Stimulated activated memory B cell treated with anti-CD40 and anti-IgM and Interleukin-4, amounts not matched to agents 10 μg/mL and 1 μg/mL and 100 μg/mL, for 72 hours (primary cell): ENCODE results near the gene HTRA3.

ENCODE experiments used
- ATAC-seq: fragments of 150-1000 bp; cut with Tn5 transposase; 2 replicates; pipeline ENCODE4 v1.10.0; 2021
- H3K27ac Mint-ChIP-seq: one replicate; pipeline ENCODE4 v1.8.0; 2022; ENCODE audit warnings: mild to moderate bottlenecking, mixed read lengths
- H3K27me3 Mint-ChIP-seq: one replicate; pipeline ENCODE4 v1.8.0; 2022; ENCODE audit warnings: mixed read lengths
- H3K36me3 Mint-ChIP-seq: one replicate; pipeline ENCODE4 v1.8.0; 2022; ENCODE audit warnings: mixed read lengths
- H3K4me1 Mint-ChIP-seq: one replicate; pipeline ENCODE4 v1.8.0; 2022; ENCODE audit warnings: mixed read lengths
- H3K4me3 Mint-ChIP-seq: one replicate; pipeline ENCODE4 v1.8.0; 2022; ENCODE audit warnings: mild to moderate bottlenecking, moderate library complexity, mixed read lengths
- H3K9me3 Mint-ChIP-seq: one replicate; pipeline ENCODE4 v1.8.0; 2022; ENCODE audit warnings: mixed read lengths

HTRA3 gene

GRCh38 chr4:8286719-8287342, 17.3 kb downstream of the HTRA3 start:
- Mint-ChIP-seq H3K9me3 (no peaks in the 10 kb centered on the region), H3K4me3 (no peak overlapping the region), H3K36me3 (no peaks in the 10 kb centered on the region), H3K4me1 (peaks cover 14% of the 10 kb centered on the region), H3K27me3 (peaks cover 12% of the 10 kb centered on the region), H3K27ac (no peak overlapping the region)
- ATAC-seq, result no peak

DNA sequence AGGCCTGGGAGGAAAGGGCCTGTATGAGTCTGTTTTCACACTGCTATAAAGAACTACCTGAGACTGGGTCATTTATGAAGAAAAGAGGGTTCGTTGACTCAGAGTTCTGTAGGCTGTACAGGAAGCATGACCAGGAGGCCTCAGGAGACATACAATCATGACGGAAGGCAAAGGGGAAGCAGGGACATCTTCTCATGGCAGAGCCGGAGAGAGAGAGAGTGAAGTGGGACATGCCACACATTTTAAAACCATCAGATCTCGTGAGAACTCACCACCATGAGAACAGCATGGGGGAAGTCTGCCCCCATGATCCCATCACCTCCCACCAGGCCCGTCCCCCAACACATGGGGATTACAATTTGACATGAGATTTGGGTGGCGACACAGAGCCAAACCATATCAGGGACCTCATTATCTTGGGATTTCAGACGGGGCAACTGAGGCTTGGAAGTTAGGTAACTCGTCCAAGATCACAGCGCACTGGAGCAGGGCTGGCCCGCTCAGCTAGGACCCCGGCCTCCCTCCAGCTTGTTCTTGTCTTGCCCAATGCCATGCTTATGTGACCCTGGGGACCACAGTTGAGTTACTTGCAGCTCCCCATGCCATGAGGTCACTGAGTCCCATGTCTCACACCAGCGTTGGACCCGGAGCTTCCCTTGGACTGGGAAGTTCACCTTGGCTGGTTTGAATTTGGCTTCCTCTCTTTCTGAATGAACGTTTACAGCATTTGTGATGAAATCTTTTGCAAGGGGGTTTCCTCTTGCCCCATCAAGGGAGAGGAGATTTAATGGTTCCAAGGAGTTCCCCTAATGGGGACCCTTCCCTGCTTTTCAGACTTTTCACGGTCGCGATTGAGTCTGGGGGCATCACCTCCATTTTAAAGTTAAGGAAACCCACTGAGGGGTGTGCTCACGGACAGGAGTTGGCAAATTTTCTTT, 18.1 kb downstream of the HTRA3 start:
- Mint-ChIP-seq H3K36me3 (no peaks in the 10 kb centered on the region), H3K9me3 (no peaks in the 10 kb centered on the region), H3K4me3 (no peak overlapping the region), H3K4me1 (peaks cover 14% of the 10 kb centered on the region), H3K27ac (no peak overlapping the region), H3K27me3 (peaks cover 12% of the 10 kb centered on the region)
- no peak for ATAC-seq

GRCh38 chr4:8289151-8289750, 19.7 kb downstream of the HTRA3 start:
- H3K27me3 Mint-ChIP-seq, result peaks cover 12% of the 10 kb centered on the region
- ATAC-seq, result no peak
- no peak overlapping the region for H3K27ac Mint-ChIP-seq
- H3K36me3 Mint-ChIP-seq, result no peaks in the 10 kb centered on the region
- no peaks in the 10 kb centered on the region for H3K9me3 Mint-ChIP-seq
- H3K4me3 Mint-ChIP-seq, result no peak overlapping the region
- H3K4me1 Mint-ChIP-seq, result peaks cover 14% of the 10 kb centered on the region

- Mint-ChIP-seq H3K36me3 (no peaks in the 10 kb centered on the region), H3K4me1 (peaks cover 14% of the 10 kb centered on the region), H3K4me3 (peak overlapping the region; percentile 34), H3K9me3 (peaks cover 6% of the 10 kb centered on the region), H3K27ac (no peak overlapping the region), H3K27me3 (peaks cover 12% of the 10 kb centered on the region)
- ATAC-seq, result peak; percentile 27
Measured at GRCh38 chr4:8289956-8290700, 20.6 kb downstream of the HTRA3 start.

DNA sequence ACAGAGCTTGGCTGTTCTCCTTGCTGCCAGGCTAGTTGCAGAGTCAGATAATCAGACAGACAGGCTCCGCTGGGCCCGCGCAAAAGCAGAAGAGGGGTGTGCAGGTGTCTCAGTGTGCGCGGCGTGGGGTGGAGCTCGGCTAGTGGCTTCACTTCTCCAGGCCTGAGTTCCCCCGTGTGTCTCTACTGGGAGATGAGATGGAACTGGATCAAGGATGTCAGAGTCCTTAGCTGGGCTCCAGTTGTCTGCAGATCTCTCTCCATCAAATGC, 21.1 kb downstream of the HTRA3 start:
- Mint-ChIP-seq H3K36me3 (no peaks in the 10 kb centered on the region), H3K4me3 (peak overlapping the region; percentile 34), H3K27me3 (peaks cover 12% of the 10 kb centered on the region), H3K4me1 (peaks cover 14% of the 10 kb centered on the region), H3K27ac (no peak overlapping the region), H3K9me3 (peaks cover 7% of the 10 kb centered on the region)
- ATAC-seq, result peak; percentile 6

DNA sequence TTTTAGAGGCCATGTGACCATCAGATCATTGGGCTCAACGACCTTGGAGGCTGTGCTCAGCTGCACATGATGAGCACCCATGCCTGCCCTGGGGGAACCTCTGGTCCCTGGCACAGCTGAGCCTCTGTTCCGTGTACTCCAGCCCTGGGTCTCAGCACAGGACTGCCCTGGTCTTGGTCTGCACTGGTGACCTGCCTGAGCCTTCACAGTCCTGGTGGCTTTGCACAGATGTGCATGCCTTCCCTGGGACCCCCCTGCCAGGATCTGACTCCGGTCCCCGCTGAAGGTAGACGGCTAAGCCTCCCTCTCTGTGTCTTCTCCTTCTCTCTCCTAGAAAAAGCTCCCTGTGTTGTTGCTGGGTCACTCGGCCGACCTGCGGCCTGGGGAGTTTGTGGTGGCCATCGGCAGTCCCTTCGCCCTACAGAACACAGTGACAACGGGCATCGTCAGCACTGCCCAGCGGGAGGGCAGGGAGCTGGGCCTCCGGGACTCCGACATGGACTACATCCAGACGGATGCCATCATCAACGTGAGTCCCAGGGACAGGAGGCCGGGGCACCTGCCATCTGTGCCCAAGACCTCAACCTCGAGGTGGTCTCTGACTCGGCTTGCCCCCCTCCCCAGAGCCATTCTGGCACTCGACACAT, 21.6 kb downstream of the HTRA3 start:
- Mint-ChIP-seq H3K27ac (no peak overlapping the region), H3K9me3 (peaks cover 7% of the 10 kb centered on the region), H3K4me1 (peaks cover 14% of the 10 kb centered on the region), H3K4me3 (no peak overlapping the region), H3K27me3 (peaks cover 12% of the 10 kb centered on the region), H3K36me3 (no peaks in the 10 kb centered on the region)
- peak; percentile 21 for ATAC-seq

DNA sequence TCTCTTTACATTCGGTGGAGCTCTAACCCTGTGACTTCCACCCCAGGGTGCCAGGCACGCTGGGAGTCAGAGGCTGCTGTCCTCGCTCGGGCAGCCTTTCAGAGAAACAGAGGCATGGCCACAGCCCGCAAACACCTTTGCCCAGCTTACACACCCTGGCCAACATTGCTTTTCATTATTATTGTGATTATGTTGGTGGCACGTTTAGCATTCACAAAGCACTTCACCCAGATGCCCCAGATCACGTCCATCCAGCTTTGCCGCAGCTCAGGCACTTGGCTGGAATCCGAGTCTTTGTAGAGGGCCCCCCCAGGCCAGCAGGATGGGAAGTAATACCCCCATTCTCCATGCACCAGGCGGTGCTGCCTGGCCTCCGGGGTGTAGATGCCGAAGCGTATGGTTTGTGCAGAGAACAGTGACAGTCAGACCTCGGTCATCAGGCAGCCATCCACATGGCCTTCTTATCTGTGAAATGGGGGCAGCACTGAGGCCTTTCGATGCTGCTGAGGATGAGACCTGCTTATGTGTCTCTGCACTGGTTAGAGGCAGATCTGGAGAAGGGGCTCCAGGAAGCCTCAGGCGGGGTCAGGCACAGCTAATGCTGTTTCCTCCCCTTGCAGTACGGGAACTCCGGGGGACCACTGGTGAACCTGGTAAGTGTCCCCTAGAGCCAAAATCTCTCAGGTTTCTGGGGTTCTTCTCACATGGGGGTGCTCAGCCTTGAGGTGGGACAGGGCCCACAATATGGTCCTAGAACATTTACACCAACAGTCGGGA, 22.3 kb downstream of the HTRA3 start:
- H3K36me3 Mint-ChIP-seq, result no peaks in the 10 kb centered on the region
- H3K27me3 Mint-ChIP-seq, result peaks cover 5% of the 10 kb centered on the region
- H3K4me3 Mint-ChIP-seq, result no peak overlapping the region
- H3K27ac Mint-ChIP-seq, result no peak overlapping the region
- peaks cover 7% of the 10 kb centered on the region for H3K9me3 Mint-ChIP-seq
- peaks cover 14% of the 10 kb centered on the region for H3K4me1 Mint-ChIP-seq
- ATAC-seq, result no peak

- Mint-ChIP-seq H3K4me1 (peaks cover 14% of the 10 kb centered on the region), H3K27ac (no peak overlapping the region), H3K4me3 (no peak overlapping the region), H3K36me3 (no peaks in the 10 kb centered on the region), H3K9me3 (peaks cover 7% of the 10 kb centered on the region), H3K27me3 (peaks cover 4% of the 10 kb centered on the region)
- no peak for ATAC-seq
Measured at GRCh38 chr4:8292478-8293107, 23.0 kb downstream of the HTRA3 start.

- Mint-ChIP-seq H3K4me3 (no peak overlapping the region), H3K27ac (no peak overlapping the region), H3K27me3 (peaks cover 11% of the 10 kb centered on the region), H3K4me1 (peaks cover 14% of the 10 kb centered on the region), H3K36me3 (no peaks in the 10 kb centered on the region), H3K9me3 (peaks cover 7% of the 10 kb centered on the region)
- ATAC-seq, result no peak
Measured at GRCh38 chr4:8293131-8293975, 23.8 kb downstream of the HTRA3 start.

GRCh38 chr4:8294036-8294435, 24.5 kb downstream of the HTRA3 start:
- no peak for ATAC-seq
- peaks cover 12% of the 10 kb centered on the region for H3K27me3 Mint-ChIP-seq
- H3K9me3 Mint-ChIP-seq, result peaks cover 7% of the 10 kb centered on the region
- H3K36me3 Mint-ChIP-seq, result no peaks in the 10 kb centered on the region
- H3K4me1 Mint-ChIP-seq, result peaks cover 14% of the 10 kb centered on the region
- H3K4me3 Mint-ChIP-seq, result no peak overlapping the region
- H3K27ac Mint-ChIP-seq, result no peak overlapping the region

GRCh38 chr4:8294775-8295174, 25.2 kb downstream of the HTRA3 start:
- peaks cover 7% of the 10 kb centered on the region for H3K9me3 Mint-ChIP-seq
- H3K4me1 Mint-ChIP-seq, result peaks cover 14% of the 10 kb centered on the region
- no peak overlapping the region for H3K4me3 Mint-ChIP-seq
- H3K27me3 Mint-ChIP-seq, result peaks cover 12% of the 10 kb centered on the region
- ATAC-seq, result no peak
- no peaks in the 10 kb centered on the region for H3K36me3 Mint-ChIP-seq
- no peak overlapping the region for H3K27ac Mint-ChIP-seq

DNA sequence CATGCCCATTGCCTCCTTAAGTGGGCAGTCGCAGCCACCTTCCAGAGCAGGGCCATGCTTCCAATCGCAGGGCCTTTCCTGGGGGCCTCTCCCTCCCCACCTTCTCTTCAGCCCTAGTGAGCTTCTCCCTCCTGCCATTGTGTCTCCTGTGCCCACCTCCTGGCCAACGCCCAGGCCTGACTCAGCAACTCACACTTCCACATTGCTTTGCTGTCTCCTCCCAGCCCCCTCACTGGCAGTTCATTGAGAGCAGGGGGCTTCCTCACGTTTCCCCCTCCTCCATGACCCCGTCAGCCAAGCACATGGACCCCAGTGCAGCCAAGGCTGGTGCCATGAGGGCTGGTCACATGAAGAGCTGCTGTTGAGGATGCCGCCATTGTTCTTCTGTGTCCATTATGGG, 25.9 kb downstream of the HTRA3 start:
- Mint-ChIP-seq H3K4me3 (no peak overlapping the region), H3K9me3 (peaks cover 7% of the 10 kb centered on the region), H3K27me3 (peaks cover 13% of the 10 kb centered on the region), H3K27ac (no peak overlapping the region), H3K36me3 (no peaks in the 10 kb centered on the region), H3K4me1 (peaks cover 9% of the 10 kb centered on the region)
- ATAC-seq, result no peak

- Mint-ChIP-seq H3K36me3 (peaks cover 7% of the 10 kb centered on the region), H3K27ac (no peak overlapping the region), H3K4me3 (no peak overlapping the region), H3K9me3 (peaks cover 13% of the 10 kb centered on the region), H3K4me1 (peaks cover under 1% of the 10 kb centered on the region), H3K27me3 (peaks cover 23% of the 10 kb centered on the region)
- peak; percentile 4 for ATAC-seq
Measured at GRCh38 chr4:8296491-8296890, 26.9 kb downstream of the HTRA3 start.
